Stimulated activated CD4-positive, alpha-beta T cell treated with anti-CD3 and anti-CD28 coated beads, Interleukin-12 subunit alpha, Interleukin-12 subunit beta, amount 100 ng/mL, for 4 hours (primary cell): ENCODE results near the gene BCL11A.

ENCODE experiments used
- DNase-seq: peaks from one replicate; pipeline ENCODE4 v3.0.0-alpha.2; 2020

Gene BCL11A

GRCh38 chr2:60456115-60456770, 97.2 kb downstream of the BCL11A start:
- no peak for DNase-seq

DNA sequence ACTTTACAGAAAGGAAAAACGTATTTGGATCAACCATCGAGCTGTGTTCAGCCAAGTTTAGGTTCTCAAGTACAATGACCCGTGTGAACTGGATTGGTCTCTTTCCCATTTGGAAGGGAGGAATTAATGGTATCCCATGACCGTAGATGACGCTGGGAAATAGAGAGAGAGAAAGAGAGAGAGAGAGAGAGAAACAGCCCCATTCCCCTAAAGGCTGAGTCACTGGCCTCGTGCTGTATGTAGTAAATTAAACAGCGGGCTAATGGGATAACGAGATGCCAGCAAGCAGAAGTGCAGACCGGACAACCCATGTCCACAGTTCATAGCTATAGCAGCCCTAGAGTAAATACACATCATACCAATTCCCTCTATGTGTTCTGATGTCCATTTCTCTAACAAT, 99.6 kb downstream of the BCL11A start:
- DNase-seq = no peak

DNA sequence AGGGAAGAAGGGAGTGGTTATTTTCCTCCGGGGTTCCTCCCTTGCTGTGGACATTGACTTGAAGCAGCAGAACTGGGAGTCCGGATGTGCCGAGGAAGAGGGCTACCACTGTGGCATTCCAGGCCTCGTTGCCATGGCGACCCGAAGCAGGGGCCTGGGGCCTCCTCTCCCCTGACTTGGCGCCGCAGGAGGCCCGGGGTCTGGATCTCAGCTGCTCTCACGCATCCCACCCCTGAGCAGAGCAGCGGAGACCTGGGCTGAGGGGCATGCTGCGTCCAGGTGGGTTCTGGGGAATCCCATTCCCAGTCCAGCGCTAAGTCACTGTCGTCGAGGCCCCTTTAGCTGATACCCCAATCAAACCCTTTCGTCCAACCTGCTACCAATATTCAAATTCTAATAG, 100.2 kb downstream of the BCL11A start:
- DNase-seq = no peak

DNA sequence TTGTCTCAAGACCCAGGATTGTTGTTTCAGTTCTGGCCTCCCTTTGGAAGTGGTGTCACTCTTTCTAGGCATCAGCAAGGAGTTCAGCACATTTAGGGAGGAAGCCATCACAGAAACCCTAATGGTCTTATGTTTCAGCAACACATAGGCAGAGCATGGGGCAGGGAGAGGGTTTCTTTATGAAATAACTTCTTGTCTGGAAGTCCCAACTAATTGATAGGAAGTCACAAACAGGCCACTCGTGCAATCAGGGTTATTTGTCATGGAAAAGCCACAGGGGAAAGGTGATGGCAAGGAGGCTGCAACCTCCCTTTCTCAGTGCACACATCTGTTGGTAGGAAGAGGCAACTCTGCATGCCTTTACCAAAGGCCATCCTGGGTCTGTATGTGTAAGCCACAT, 103.0 kb downstream of the BCL11A start:
- no peak for DNase-seq

GRCh38 chr2:60447943-60448342, 105.5 kb downstream of the BCL11A start:
- DNase-seq = no peak

- DNase-seq = no peak
These were observed 106.8 kb downstream of the BCL11A start for GRCh38 chr2:60446413-60447267.

GRCh38 chr2:60445684-60446179, 107.7 kb downstream of the BCL11A start:
- DNase-seq = no peak

- DNase-seq = no peak
These were observed 110.8 kb downstream of the BCL11A start for GRCh38 chr2:60442608-60443007.

- DNase-seq = no peak
These were observed 111.7 kb downstream of the BCL11A start for GRCh38 chr2:60441800-60442199.

DNA sequence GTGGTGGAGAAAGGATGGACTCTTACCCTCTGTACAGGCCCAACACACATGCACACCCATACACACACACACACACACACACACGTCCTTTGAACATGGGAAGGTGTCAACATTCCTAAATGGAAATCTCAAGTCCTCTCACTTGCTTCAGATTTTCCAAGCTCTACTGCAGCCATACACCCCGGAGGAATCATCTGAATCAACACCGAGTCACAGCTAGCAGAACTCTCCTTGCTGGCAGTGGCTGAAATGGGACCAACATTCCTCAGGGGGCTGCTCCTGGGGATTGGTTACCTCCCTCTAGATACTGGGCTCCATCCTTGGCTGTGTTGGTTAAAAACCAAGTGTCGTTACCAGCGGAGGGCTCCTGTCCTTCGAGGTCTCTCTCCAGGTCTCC, 112.7 kb downstream of the BCL11A start:
- no peak for DNase-seq

GRCh38 chr2:60440079-60440766, 113.2 kb downstream of the BCL11A start:
- no peak for DNase-seq

DNA sequence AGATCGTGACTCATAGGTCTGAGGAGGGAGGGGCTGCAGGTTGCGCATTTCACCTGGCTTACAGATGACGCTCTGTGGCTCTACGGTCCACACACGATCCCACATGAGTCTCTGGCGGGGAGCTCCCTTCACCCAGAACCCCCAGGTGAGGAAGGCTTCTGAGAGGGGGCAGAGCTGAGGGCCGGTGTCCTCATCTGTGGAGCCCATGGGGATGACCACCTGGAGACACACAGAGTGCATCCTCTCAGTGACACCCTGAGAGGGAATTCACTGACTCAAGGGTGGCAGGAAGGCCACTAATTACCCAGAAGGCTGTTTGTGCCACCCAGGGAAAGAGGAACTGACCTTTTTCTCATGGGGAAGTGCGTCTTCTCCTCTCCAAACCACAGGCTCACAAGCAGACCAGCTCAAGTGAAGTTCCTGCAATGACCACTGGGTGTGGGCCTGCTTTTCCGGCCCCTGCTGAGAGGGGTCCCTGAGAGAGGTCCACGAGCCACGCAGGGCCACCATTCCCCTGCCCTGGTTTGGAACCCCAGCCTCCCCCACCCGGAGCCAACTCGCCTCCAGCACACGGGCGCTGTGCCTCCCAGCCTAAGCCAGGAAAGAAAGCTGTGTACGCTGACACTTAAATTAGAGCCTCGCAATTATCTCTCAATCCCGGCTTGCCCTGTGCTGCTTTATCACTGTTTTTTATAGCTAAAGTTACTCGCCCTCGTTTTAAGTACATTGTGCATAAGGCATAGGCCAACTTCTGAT, 114.1 kb downstream of the BCL11A start:
- DNase-seq = no peak

- no peak for DNase-seq
These were observed 114.8 kb downstream of the BCL11A start for GRCh38 chr2:60438653-60439052.

DNA sequence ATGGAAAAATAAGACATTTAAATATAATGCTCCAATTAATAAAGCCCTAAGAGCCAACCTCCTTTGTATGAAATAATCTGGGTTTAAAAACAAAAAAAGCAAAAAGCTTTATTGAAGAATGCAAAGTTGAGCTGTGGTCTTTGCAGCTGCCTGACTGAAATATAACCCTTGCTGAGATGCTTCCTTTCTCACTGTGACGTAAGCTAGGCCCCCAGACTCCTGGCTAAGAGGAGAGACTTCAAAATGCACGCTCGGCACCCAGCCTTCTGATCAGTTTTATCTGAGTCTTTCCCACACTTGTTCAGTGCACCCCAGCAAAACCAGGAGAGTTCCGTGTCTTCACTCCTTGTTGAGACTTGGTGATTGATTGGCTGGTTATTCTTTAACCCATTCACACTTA, 115.3 kb downstream of the BCL11A start:
- no peak for DNase-seq

DNA sequence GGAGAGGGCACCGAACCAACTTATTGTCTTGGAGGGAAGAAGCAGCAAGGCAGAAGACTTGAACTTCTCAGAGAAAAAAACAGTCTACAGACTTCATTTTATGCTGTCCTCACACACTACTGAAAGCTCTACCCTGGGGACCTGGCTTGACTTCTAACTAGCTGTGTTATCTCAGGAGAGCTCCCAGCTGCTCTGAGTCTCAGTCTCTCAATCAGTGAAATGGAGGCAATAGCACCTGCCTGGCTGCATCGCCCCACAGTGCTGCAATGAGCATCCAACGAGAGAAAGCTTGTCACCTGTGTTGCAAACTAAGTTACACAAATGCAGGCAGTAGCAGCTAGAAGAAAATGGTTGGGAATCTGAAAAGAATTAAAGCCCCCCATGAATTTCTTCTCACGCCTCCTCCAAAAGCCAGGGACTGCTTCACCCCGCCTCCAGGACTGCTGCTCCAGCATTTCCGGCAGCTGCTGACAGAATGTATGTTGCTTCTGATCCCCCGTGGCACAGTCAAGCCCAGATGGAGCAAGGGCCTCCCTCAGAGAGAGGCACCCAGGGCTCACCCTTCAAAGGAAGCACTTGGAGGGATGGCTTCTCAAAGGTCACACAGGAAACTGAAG, 116.3 kb downstream of the BCL11A start:
- no peak for DNase-seq

- DNase-seq = no peak
These were observed 120.3 kb downstream of the BCL11A start for GRCh38 chr2:60433018-60433596.

DNA sequence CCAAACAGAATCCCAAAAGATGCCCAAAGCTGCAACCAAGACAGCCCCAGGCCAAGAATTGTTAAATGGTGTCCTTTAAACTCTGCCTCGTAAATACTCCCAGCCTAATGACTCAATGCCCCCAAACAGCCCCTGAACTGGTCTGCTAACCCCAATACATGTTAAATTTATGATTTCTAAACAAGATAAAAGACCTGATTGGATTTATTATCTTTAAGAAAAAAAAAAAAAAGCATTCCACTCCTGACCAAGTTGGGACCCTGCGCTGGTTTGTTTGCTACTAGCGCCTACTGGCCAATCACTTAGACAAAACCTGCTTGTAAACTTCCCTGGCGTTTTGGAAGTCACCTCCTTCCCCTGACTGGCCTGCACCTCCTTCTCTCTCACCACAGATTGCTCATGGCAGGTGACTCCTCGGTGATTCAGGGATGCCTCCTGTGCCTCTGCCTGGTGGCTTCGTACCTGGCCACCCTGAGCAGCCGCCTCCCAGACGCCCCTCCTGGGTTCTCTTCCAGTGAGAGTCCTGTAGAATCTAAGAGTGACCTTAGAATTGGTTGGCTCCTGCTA, 121.3 kb downstream of the BCL11A start:
- no peak for DNase-seq

DNA sequence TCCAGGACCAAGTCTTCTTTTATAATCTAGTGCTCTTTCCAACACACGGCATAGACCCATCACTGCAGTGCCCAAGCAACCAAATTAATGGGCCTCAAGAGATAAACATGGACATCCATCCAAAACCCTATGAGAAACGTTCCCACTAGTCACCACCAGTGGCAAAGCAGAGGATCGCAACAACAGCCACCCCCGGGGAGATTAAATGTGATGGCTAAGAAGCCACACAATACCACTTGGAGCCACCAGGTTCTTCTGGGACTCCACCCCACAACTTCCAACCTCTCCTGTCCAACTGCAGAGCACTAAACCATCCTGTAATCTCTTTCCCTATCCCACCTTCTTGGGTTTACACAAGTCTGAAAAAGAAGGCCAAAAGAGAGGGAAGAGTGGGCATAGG, 123.8 kb downstream of the BCL11A start:
- no peak for DNase-seq

- DNase-seq = no peak
These were observed 126.6 kb downstream of the BCL11A start for GRCh38 chr2:60426880-60427279.

DNA sequence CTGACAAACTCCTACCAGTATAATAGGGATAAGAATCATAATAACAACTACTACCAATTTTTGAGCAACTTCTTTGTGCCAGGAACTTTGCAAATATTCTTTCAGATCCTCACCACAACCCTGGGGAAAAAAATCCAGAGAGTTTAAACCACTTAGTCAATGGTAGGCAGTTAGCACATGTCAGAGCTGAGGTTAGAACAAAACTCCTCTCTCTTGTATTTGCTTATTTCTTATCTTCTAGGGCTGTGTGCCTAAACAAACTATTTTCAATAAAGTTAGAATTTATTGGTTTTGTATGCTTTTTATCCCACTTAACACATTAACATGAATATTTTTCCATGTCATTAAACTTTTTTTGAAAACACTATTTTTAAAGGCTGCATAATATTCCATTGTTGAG, 127.1 kb downstream of the BCL11A start:
- no peak for DNase-seq

DNA sequence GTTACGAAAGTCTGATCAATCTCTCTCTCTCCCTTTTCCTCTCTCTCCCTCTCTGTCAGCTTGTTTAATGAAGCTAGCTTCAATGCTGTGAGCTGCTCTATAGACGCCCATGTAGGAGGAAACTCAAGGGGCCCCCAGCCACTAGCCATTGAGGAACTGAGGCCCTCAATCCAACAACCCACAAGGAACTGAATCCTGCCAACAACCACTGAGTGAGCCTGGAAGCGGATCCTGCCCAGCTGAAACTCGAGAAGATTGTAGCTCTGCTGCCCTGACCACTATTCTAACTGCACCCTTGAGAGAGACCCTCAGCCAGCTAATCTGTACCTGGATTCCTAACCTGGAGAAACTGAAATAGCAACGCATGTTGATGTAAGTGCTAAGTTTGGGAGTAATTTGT, 129.2 kb downstream of the BCL11A start:
- DNase-seq = no peak

DNA sequence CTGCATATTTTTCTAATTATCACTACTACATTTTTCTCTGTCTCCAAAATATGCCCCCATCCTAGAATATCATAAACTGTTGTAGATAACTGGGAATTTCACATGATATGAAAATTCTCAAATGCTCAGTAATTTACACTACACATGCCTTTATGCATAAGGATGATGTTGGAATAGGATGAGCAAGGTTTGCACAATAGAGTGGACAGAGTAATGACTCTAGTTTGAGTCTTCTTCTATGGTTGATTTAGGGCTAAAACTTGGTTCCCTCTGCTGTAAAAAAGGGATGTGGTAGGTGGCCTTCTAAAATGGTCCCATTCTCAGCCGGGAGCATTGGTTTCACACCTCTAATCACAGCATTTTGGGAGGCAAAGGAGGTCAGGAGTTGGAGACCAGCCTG, 129.9 kb downstream of the BCL11A start:
- DNase-seq = no peak
